GM18873 (cell line): ENCODE data around the gene C1GALT1.
"Not testable (repeated sequence)": the region's sequence is repeated elsewhere in the genome, so short reads cannot be mapped to it uniquely, and the experiment has no call there.

Experiments used
- ATAC-seq: cut with Tn5 transposase; IDR thresholded peaks from one replicate; pipeline ENCODE4 v1.9.1; 2021; ENCODE audit warnings: mild to moderate bottlenecking, moderate library complexity, moderate number of reproducible peaks; ENCODE audit not compliant: unreplicated experiment, low FRiP score

The C1GALT1 gene

GRCh38 chr7:7166318-7166717 is 16.0 kb upstream of the C1GALT1 start:
- ATAC-seq = no peak

- no peak for ATAC-seq
Observed at GRCh38 chr7:7169296-7169695, 13.0 kb upstream of the C1GALT1 start.

GRCh38 chr7:7173956-7174632 is 8.2 kb upstream of the C1GALT1 start:
- ATAC-seq = no peak

GRCh38 chr7:7175075-7175695 is 7.2 kb upstream of the C1GALT1 start:
- no peak for ATAC-seq

GRCh38 chr7:7176406-7177043 is 5.8 kb upstream of the C1GALT1 start:
- no peak for ATAC-seq

GRCh38 chr7:7177044-7177517 is 5.3 kb upstream of the C1GALT1 start:
- ATAC-seq = no peak

GRCh38 chr7:7178081-7178480 is 4.3 kb upstream of the C1GALT1 start:
- ATAC-seq = no peak

- ATAC-seq = no peak
Observed at GRCh38 chr7:7178906-7179305, 3.4 kb upstream of the C1GALT1 start.

- ATAC-seq = no peak
Observed at GRCh38 chr7:7180725-7181449, 1.5 kb upstream of the C1GALT1 start.

- ATAC-seq = peak; percentile 41
Observed at GRCh38 chr7:7181519-7182155, 707 bp upstream of the C1GALT1 start.

- peak; percentile 8 for ATAC-seq
Observed at GRCh38 chr7:7183061-7183837, 905 bp downstream of the C1GALT1 start.

- ATAC-seq = no peak
Observed at GRCh38 chr7:7183838-7184463, 1.6 kb downstream of the C1GALT1 start.

GRCh38 chr7:7185371-7185989 is 3.1 kb downstream of the C1GALT1 start:
- ATAC-seq = no peak

GRCh38 chr7:7188091-7188490 is 5.7 kb downstream of the C1GALT1 start:
- ATAC-seq = no peak

- no peak for ATAC-seq
Observed at GRCh38 chr7:7188742-7189141, 6.4 kb downstream of the C1GALT1 start.

- no peak for ATAC-seq
Observed at GRCh38 chr7:7190142-7190541, 7.8 kb downstream of the C1GALT1 start.

- ATAC-seq = no peak
Observed at GRCh38 chr7:7191137-7191536, 8.8 kb downstream of the C1GALT1 start.

GRCh38 chr7:7192798-7193788 is 10.7 kb downstream of the C1GALT1 start:
- ATAC-seq = not testable (repeated sequence)
